Esophagus muscularis mucosa (tissue), 4 donors: ENCODE results near the gene PDE4D.

Experiments used
- CTCF ChIP-seq, 3 experiments: fragments of 200-600 bp in 2 of 3; fragments of 450-650 bp in 1 of 3; sonication (generic) in 2 of 3; IDR thresholded peaks; one replicate each; pipeline ENCODE4 v1.5.1; 2017 to 2019; ENCODE audit warnings: antibody characterized with exemption in 3 of 3, mild to moderate bottlenecking in 2 of 3, moderate library complexity in 1 of 3
- EP300 ChIP-seq: sonication (generic); formaldehyde crosslinking; IDR thresholded peaks from one replicate; pipeline ENCODE4 v1.6.1; 2017; ENCODE audit warnings: antibody characterized with exemption
- POLR2A ChIP-seq: fragments of 450-650 bp; IDR thresholded peaks from one replicate; pipeline ENCODE4 v1.6.1; 2017; ENCODE audit warnings: antibody characterized with exemption, moderate library complexity, mild to moderate bottlenecking, low read depth
- POLR2AphosphoS5 ChIP-seq, 2 donors: sonication (generic); formaldehyde crosslinking; IDR thresholded peaks; one replicate each; pipeline ENCODE4 v1.6.1; 2017; ENCODE audit warnings: antibody characterized with exemption in 2 of 2

GRCh38 chr5:58927938-58928337, 965.6 kb downstream of the PDE4D start:
- TF ChIP-seq CTCF (IDR thresholded peaks at IDR 0.05) (no peak), POLR2A (no peak), POLR2AphosphoS5 (IDR thresholded peaks at IDR 0.05) (no peak), EP300 (no peak)
